DMS153 (cell line): ENCODE data around the gene UBE3D.
"Not testable (repeated sequence)": the region's sequence is repeated elsewhere in the genome, so short reads cannot be mapped to it uniquely, and the experiment has no call there.

Source experiments
- DNase-seq: peaks from one replicate; lab custom pipeline; 2025; lab: John Stamatoyannopoulos, UW

UBE3D gene

DNA sequence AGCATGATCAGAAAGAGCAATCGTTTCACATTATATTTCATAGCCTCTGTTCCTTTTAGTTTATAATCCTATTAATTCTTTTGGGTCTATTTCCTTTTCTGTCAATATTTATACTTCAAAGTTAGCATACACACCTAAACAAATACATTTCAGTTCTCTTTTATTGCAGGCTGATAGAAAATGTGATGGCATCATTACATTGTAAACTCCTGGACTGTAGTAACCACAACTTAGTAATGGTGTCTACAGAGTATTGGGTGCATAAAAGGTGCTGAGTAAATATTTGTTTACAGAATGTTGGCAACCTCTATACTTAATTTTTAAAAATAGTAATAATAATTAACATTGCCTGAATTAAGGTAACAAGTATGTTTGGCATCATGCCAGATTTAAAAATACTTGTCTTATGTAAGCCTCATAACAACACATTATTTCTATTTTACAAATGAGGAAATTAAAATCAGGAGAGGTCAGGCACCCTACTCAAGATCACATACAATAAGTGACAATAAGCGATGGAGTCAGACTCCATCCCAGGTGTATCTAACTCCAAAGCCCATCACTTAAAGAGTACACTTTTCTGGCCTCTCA lies 195.0 kb downstream of the UBE3D start:
- no peak for DNase-seq

DNA sequence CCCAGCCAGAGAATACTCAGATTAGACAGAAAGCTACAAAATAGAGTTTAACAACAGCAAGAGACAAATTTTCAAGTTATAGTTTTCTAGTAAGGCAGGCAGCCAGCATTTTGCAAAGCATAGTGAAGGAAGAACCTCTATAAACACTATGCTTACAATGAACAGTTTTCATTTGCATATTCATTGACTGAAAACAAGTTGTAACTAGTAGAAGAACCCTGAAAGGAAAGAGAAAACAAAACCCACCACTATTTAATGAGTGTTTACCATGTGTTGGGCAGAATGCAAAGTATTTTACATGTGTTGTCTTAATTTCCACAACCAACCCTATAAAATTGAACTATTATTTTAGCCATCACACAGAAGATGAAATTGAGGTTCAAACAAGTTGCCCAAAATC lies 196.1 kb downstream of the UBE3D start:
- DNase-seq: no peak

GRCh38 chr6:82867946-82868345 lies 197.7 kb downstream of the UBE3D start:
- DNase-seq: no peak

DNA sequence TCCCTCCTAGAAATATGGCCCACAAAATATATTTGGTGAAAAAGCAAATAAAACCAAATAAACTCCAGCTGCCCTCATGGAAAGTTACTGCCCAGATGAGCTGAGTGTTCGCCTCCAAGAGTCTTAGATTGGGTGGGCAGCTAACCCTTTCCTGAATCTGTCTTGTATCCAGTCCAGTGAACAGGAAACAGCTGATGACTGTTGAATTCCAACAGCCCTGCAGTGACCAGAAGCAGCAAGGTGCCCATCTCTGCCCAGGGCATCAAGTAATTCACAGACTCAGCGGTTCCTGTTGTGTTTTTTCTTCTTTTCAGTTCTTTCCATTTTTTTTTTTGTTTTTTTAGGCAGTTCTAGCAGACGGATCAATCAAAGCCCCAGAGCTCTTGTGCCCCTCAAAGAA lies 199.2 kb downstream of the UBE3D start:
- DNase-seq: no peak

GRCh38 chr6:82865461-82865860 lies 200.2 kb downstream of the UBE3D start:
- no peak for DNase-seq

DNA sequence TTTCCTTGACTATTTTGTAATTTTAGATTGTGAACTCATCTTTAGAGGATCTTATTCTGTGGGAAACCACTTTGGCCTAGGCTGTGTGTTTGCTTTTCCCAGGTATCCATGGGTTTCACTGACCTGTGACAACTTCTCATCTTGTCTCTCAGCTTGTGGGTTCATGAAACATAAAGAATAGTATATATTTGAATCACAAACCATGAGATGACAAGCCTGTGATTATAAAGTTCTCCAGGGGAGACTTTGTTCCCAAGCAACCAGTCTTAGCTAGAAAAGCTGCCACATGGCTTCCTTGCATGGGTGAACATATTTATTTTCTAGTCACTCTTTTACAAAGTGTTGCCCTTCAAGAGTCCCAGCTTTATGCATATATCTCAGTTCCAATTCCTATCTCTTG lies 201.9 kb downstream of the UBE3D start:
- DNase-seq: no peak

DNA sequence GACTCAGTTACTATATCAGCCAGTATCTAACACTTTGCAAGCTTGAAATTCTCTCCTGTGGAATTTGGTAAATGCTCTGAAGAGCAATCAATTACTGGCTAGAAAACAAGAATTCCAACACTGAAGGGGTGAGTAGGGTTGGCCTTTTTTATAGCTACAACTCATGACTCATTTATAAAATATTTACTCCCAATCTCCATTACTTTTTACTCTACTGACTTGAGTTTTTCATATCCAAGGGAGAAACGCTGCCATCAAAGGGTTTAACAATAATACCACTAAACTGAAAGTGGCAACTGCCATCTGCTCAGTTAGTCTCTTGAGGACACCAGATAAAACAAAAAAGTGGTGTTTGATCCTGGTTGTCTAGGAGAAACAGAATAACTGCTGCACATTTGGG lies 203.1 kb downstream of the UBE3D start:
- no peak for DNase-seq

DNA sequence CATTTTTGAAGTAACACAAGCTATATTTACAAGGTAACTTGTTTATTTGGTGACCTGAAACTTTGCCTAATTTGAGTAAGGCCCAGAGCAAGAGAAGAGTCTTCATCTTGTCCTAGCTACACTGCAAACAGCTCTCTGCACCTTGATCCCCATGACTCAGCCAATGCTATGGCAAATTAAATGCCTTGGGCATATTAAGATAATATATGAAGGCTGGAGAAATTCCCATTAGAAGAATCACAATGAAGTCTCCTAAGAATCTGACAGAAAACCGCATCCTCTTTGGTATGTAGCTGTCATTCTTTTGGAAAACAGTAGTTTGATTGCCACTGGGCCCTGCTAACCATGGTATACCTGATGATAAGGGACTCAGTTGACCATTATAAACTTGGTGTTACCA lies 204.5 kb downstream of the UBE3D start:
- DNase-seq: no peak

DNA sequence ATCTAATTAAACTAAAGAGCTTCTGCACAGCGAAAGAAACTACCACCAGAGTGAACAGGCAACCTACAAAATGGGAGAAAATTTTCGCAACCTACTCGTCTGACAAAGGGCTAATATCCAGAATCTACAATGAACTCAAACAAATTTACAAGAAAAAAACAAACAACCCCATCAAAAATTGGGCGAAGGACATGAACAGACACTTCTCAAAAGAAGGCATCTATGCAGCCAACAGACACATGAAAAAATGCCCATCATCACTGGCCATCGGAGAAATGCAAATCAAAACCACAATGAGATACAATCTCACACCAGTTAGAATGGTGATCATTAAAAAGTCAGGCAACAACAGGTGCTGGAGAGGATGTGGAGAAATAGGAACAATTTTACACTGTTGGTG lies 209.6 kb downstream of the UBE3D start:
- not testable (repeated sequence) for DNase-seq

DNA sequence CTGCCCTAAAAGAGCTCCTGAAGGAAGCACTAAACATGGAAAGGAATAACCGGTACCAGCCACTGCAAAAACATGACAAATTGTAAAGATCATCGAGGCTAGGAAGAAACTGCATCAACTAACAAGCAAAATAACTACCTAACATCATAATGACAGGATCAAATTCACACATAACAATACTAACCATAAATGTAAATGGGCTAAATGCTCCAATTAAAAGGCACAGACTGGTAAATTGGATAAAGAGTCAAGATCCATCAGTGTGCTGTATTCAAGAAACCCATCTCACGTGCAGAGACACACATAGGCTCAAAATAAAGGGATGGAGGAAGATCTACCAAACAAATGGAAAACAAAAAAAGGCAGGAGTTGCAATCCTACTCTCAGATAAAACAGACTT lies 212.7 kb downstream of the UBE3D start:
- not testable (repeated sequence) for DNase-seq

DNA sequence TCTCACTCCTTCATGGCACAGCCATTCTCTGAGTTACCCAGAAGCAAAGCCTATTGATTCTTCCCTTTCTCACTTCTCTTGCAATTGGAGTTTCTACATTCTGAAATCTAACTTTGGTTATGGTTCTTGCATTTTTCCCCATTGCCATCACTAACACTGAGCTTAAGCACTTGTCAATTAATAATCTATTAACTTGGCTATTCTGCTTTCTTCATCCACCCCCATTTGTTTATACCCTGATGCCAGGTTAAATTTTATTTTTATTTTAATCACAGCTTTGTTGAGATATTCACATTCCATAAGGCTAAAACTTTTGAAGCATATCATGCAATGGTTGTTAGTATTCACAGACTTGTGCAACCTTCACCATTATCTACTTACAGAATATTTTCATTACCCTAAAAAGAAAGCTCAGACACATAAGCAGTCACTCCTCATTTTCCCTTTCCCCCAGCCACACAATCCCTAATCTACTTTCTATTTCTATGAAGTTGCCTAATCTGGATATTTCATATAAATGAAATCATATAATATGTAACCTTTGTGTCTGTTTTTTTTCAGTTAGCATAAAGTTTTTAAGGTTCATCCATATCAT lies 222.3 kb downstream of the UBE3D start:
- DNase-seq: no peak

DNA sequence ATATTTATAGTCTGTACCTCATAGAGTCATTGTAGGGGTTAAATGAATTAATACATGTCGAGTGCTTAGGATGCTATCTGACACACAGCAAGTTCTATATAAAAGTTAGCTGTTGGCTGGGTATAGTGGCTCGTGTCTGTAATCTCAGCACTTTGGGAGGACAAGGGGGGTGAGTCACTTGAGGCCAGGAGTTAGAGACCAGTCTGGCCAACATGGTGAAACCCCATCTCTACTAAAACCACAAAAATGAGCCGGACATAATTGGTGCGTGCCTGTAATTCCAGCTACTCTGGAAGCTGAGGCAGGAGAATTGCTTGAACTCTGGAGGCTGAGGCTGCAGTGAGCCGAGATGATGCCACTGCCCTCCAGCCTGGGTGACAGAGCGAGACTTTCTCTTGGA lies 222.9 kb downstream of the UBE3D start:
- no peak for DNase-seq
